NK-92 treated with Interleukin-12 subunit alpha and Interleukin-12 subunit beta, amount 100 ng/mL, for 24 hours (cell line): ENCODE results near the gene TRPT1.

ENCODE experiments used
- DNase-seq: peaks from one replicate; lab custom pipeline; 2025; lab: John Stamatoyannopoulos, UW

The TRPT1 gene

DNA sequence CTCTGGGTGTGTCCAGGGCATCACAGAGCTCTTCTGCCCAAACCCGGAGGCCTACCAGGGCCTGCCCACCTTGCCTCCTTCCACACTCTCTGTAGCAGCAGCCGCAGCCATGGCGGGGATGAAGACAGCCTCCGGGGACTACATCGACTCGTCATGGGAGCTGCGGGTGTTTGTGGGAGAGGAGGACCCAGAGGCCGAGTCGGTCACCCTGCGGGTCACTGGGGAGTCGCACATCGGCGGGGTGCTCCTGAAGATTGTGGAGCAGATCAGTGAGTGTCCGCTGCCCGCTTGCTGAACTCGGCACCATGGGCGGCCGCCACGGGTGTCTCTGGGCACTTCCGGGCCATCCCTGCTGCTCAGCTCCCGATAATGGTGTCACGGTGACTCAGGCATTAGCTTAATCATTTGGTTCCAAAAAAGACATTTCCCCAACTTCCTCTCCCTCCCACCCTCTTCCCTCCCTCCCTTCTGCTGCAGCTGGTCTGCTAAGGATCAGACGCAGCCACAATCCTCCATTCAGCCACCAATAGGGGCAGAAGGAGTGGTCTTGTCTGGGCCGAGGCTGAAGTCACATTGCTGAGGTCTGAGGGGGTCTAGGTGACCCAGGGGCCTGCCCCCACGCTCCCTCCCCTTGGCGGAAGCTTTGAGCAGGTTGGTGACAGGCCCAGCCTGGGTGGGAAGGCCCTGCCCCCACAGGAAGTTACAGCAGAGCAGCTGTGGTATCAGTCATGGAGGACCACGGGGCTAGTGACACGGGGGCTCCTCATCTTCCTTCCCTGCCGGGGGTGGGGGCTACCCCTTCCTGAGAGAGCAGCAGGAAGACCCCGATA lies 18.5 kb downstream of the TRPT1 start:
- DNase-seq: peak; percentile 88

- DNase-seq: peak; percentile 63
Measured at GRCh38 chr11:64206457-64207255, 19.3 kb downstream of the TRPT1 start, which contains the start of gene FERMT3. FERMT3 (plus strand) TSS chr11:64206721; CDS start chr11:64207365, 644 bp downstream.

- DNase-seq: peak; percentile 34
Measured at GRCh38 chr11:64204464-64204989, 21.5 kb downstream of the TRPT1 start.

DNA sequence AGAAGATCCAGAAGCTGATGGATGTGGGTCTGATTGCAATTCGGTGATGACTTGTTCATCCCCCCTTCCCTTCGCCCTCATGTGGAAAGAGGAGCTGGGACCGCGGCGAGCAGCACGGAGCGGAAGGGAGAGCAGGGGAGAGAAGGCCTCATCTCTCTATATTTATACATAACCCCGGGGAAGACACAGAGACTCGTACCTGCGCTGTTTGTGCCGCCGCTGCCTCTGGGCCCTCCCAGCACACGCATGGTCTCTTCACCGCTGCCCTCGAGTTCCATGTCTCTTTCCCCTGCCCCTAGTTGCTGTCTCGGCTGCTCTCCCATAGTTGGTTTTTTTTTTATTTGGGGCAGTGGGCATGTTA lies 21.9 kb downstream of the TRPT1 start:
- DNase-seq: no peak

- DNase-seq: no peak
Measured at GRCh38 chr11:64203421-64204079, 22.4 kb downstream of the TRPT1 start.

- DNase-seq: no peak
Measured at GRCh38 chr11:64202992-64203391, 23.0 kb downstream of the TRPT1 start.

DNA sequence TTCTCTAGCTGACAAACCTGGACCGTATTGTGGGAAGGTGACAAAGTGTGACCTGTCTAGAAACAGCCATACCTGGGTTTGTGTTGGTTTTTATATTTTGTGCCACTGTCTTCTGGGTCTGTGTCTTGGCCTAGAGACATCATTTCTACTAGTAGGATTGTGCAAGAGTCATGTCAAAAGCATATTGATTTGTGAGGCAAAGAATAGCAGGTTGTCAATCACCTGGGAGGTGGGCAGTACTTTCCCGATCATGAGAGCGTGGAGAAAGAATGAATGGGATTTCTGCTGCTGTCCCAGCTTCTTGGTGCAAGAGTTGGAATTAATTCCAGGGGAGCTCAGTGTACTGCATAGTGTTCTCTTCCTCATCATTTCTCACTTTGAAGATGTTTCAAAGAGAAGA lies 24.4 kb downstream of the TRPT1 start:
- DNase-seq: no peak

GRCh38 chr11:64198511-64198910 lies 27.5 kb downstream of the TRPT1 start:
- no peak for DNase-seq

- no peak for DNase-seq
Measured at GRCh38 chr11:64196626-64197025, 29.4 kb downstream of the TRPT1 start.

- DNase-seq: no peak
Measured at GRCh38 chr11:64192434-64192833, 33.6 kb downstream of the TRPT1 start.

GRCh38 chr11:64186492-64187165 lies 39.4 kb downstream of the TRPT1 start:
- DNase-seq: peak; percentile 61

- peak; percentile 99 for DNase-seq
Measured at GRCh38 chr11:64185693-64186491, 40.1 kb downstream of the TRPT1 start, which contains the start of gene STIP1. STIP1 (plus strand) TSS chr11:64186171; CDS start chr11:64186262, 91 bp downstream.

DNA sequence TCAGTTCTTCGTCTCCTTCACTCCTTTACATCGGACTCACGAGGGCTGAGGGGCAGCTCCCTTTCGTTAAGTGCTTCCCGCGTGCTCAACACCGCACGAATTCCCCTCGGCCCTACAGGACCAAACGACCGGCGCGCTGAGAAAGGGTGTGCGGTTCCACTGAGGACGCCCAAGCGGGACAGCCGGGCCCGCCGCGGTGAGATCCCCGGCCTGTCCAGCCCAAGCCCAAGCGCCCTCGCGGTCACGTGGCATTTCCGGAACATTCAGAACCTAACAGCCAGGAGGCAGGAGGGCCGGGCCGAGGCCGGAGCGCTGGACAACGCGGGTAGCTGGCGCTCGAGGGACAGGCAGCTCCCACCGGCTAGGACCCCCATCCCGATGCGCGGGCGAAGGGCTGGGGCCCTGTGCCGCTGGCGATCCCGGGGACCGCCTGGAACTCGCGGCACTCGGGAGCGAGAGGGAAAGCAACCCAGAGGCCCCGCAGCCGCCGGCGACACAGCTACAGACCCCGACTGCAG lies 40.8 kb downstream of the TRPT1 start:
- DNase-seq: peak; percentile 80

- no peak for DNase-seq
Measured at GRCh38 chr11:64183890-64184289, 42.1 kb downstream of the TRPT1 start.

- DNase-seq: no peak
Measured at GRCh38 chr11:64181506-64182411, 44.2 kb downstream of the TRPT1 start.

DNA sequence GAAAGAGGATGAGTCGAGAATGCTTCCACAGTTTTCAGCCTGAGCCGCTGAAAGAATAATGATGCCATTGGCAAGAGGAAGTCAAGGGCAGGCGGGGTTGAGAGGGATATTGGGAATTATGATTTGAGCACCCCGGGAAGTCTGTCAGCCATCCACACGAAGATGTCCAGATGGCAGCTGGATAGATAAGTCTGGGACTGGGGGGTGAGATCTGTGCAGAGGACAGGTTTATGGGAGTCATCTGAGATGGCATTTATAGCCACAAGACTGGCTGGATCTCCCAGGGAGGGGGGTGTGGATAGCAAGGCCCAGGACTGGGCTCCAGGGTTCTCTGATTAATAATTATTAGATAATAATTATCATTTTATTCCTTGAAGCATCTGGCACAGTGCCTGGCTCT lies 45.1 kb downstream of the TRPT1 start:
- DNase-seq: no peak

GRCh38 chr11:64178951-64179639 lies 46.9 kb downstream of the TRPT1 start:
- no peak for DNase-seq

GRCh38 chr11:64178203-64178602 lies 47.8 kb downstream of the TRPT1 start:
- DNase-seq: no peak

DNA sequence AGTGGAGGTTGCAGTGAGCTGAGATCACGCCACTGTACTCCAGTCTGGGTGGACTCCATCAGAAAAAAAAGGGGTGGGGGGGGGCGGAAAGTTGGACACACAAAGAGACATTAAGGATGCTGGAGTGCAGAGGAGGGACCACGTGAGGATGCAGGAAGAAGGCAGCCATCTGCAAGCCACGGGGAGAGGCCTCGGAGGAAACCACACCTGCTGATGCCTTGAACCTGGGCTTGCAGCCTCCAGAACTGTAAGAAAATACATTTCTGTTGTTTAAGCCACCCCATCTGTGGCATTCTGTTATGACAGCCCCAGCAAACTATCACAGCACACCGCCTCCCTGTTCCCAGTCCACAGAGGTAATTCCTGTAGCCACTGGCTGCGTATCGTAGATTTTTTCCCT lies 49.2 kb downstream of the TRPT1 start:
- no peak for DNase-seq
